Measurements from ENCODE around the gene MS4A7. TPM values are rescaled to one million over a fixed set of nuclear protein-coding genes. Genes with fewer than 3 reads are reported as not detected.

Gene MS4A7
- total and polyA plus RNA-seq, 2 of the 4 experiments (the other 2 are of a cell fraction) = not detected

DNA sequence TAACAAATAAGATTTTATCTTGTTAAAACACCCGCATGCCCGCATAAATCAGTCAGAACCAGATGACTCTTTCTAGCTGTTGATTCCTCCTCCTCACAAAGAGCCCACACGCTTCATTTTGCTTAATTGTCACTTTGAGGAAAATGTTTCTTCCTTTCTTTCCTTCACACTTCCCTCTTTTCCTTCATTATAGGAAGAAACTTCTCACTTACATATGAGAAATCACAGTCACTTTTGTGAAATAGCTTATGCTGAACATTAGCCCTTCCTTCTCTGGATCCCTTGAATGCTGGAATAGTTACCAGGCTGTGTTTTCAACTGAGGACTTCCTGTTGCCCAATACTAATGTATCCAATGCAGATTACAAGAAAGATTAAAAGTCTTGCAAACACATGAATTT, 45.5 kb upstream of the MS4A7 start:
- no peak overlapping the region for H3K56ac ChIP-seq (ENCODE audit: extremely low read depth, insufficient read depth, low read length)
- no peak overlapping the region for H3K18ac ChIP-seq (ENCODE audit: low read depth, low read length)
- H3K4me1 ChIP-seq (ENCODE audit: control insufficient read depth, insufficient read depth, low read length) = no peaks in the 10 kb centered on the region
- intact Hi-C loops (cut with micrococcal nuclease) = no loop called here
- no peak overlapping the region for H2BK15ac ChIP-seq (ENCODE audit: low read depth, low read length)
- H4K91ac ChIP-seq (ENCODE audit: insufficient read depth, low read depth, low read length) = no peak overlapping the region
- H3K4ac ChIP-seq (ENCODE audit: low read depth, low read length) = no peak overlapping the region
- no peaks in the 10 kb centered on the region for H3K9me1 ChIP-seq (ENCODE audit: insufficient read depth, low read length)
- H2BK20ac ChIP-seq (ENCODE audit: low read depth, low read length) = no peak overlapping the region
- no peaks in the 10 kb centered on the region for H3K79me1 ChIP-seq (ENCODE audit: low read depth in 1 of 2, low read length in 2 of 2)
- BruUV-seq (replicated peaks) = no TSS peak
- no peak overlapping the region for H4K5ac ChIP-seq (ENCODE audit: low read depth, low read length)
- no peak for DNase-seq
- ChIA-PET POLR2A (ENCODE audit: unreplicated experiment) (no interaction called here), CTCF (no interaction called here)
- H2BK120ac ChIP-seq (ENCODE audit: low read depth, low read length) = no peak overlapping the region
- no peak overlapping the region for H2AK9ac ChIP-seq (replicated peaks; ENCODE audit: low read depth, low read length, poor library complexity)
- no peak overlapping the region for H3K4me3 ChIP-seq (ENCODE audit: insufficient read depth, low read depth, low read length)
- no peaks in the 10 kb centered on the region; the same call in 1 of the 2 replicates for H3K9me3 ChIP-seq (ENCODE audit: control insufficient read depth, insufficient read depth, low read length)
- no CpG with 5 or more reads among the region's 3 CpGs for WGBS, 2 experiments (ENCODE audit: extremely low coverage in 2 of 2, insufficient read length in 1 of 2)
- H4K20me1 ChIP-seq (ENCODE audit: insufficient read depth, low read length) = no peaks in the 10 kb centered on the region
- H3K23ac ChIP-seq (ENCODE audit: low read depth, low read length) = no peak overlapping the region
- no peak overlapping the region for H3K9ac ChIP-seq (ENCODE audit: low read depth, low read length)
- dilution Hi-C loops (cut with HindIII; ENCODE audit: low sequenced_read_pairs, unreplicated experiment) = no loop called here
- H3K14ac ChIP-seq (replicated peaks; ENCODE audit: low read depth, low read length) = no peak overlapping the region
- in situ Hi-C loops (cut with MboI; ENCODE audit: low sequenced_read_pairs) = no loop called here
- no peaks in the 10 kb centered on the region for H3K27me3 ChIP-seq (ENCODE audit: control insufficient read depth, insufficient read depth, low read length)
- no peaks in the 10 kb centered on the region for H3K36me3 ChIP-seq (ENCODE audit: control insufficient read depth, insufficient read depth, low read length)
- no peak overlapping the region for H2AFZ ChIP-seq (replicated peaks; ENCODE audit: low read length, poor library complexity)
- H3K4me2 ChIP-seq (ENCODE audit: low read depth, low read length) = no peak overlapping the region
- ATAC-seq (ENCODE audit: low read depth) = no peak
- H2BK5ac ChIP-seq (ENCODE audit: low read depth, low read length, poor library complexity, severe bottlenecking) = no peak overlapping the region
- H2AK5ac ChIP-seq (ENCODE audit: low read depth, low read length) = no peak overlapping the region
- H4K8ac ChIP-seq (ENCODE audit: low read depth in 2 of 2, low read length in 2 of 2) = no peak overlapping the region
- TF ChIP-seq CEBPB (IDR thresholded peaks at IDR 0.05; ENCODE audit: low read depth, low read length) = no peak
- TF ChIP-seq, protein P1, sequence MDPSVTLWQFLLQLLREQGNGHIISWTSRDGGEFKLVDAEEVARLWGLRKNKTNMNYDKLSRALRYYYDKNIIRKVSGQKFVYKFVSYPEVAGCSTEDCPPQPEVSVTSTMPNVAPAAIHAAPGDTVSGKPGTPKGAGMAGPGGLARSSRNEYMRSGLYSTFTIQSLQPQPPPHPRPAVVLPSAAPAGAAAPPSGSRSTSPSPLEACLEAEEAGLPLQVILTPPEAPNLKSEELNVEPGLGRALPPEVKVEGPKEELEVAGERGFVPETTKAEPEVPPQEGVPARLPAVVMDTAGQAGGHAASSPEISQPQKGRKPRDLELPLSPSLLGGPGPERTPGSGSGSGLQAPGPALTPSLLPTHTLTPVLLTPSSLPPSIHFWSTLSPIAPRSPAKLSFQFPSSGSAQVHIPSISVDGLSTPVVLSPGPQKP (IDR thresholded peaks at IDR 0.05; ENCODE audit: borderline replicate concordance, low read depth, low read length) = no peak
- TF ChIP-seq MAFK (IDR thresholded peaks at IDR 0.05; ENCODE audit: low read depth, low read length) = no peak
- TF ChIP-seq MAZ (IDR thresholded peaks at IDR 0.05; ENCODE audit: borderline replicate concordance, low read depth, low read length) = no peak
- no peak for TF ChIP-seq NFE2L2 (IDR thresholded peaks at IDR 0.05; ENCODE audit: low read depth, low read length)
- TF ChIP-seq RCOR1 (IDR thresholded peaks at IDR 0.05; ENCODE audit: insufficient replicate concordance, low read length) = no peak
- no peak for TF ChIP-seq CHD1 (IDR thresholded peaks at IDR 0.05; ENCODE audit: low read depth, low read length)
- H3K27ac ChIP-seq (ENCODE audit: insufficient read depth, low read length) = no peak overlapping the region
